Measurements from ENCODE around the gene THEM4. TPM values are rescaled to one million over a fixed set of nuclear protein-coding genes. Genes with fewer than 3 reads are reported as not detected.

The THEM4 gene
- total and polyA plus RNA-seq, 10 donors, result 10.1 to 46.3 (median 15.5) TPM

DNA sequence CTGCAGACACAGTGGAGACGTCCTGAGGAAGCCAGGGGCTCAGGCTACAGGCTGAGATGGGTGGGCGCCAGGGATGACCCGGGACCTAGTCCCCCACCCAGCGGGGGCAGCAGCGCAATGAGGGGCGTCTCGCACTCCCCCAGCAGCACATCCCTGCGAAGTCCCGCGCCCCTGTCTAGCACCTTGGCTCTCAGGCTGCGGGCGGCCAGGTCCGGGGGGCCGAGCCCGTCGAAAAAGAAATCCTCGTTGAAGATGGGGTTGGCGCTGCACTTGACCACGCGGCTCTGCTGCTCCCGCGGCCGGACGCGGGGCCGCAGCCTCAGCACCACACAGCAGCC is 71.5 kb downstream of the THEM4 start:
- Histone ChIP-seq H3K27me3 (replicated peaks in 1 of 7) (peaks cover 0 to 41% (median 34%) of the 10 kb centered on the region in 7 donors), H3K9me3 (no peaks in the 10 kb centered on the region), H3K4me3 (peak overlapping the region in 7 of 8 donors; percentile 24 to 71 (median 48)), H3K36me3 (no peaks in the 10 kb centered on the region), H3K27ac (peak overlapping the region in 4 of 8 donors; percentile 22 to 69 (median 66)), H3K4me1 (peaks cover 15 to 53% (median 36%) of the 10 kb centered on the region in 6 donors)
- intact Hi-C loops (cut with DNase I; ENCODE audit: low total_unique reads), result loop anchor here (10.0 kb wide), 1 partner anchor 243 kb away; no protein-coding TSS in a partner anchor
- WGBS, 5 donors, result 5 to 15% (median 7%) methylated on average over 7 to 26 of the region's 26 CpGs
- peak; percentile 81 for DNase-seq
- TF ChIP-seq POLR2AphosphoS5 (IDR thresholded peaks at IDR 0.05), result no peak
- TF ChIP-seq POLR2A (IDR thresholded peaks at IDR 0.05), result no peak
- TF ChIP-seq, protein P1, sequence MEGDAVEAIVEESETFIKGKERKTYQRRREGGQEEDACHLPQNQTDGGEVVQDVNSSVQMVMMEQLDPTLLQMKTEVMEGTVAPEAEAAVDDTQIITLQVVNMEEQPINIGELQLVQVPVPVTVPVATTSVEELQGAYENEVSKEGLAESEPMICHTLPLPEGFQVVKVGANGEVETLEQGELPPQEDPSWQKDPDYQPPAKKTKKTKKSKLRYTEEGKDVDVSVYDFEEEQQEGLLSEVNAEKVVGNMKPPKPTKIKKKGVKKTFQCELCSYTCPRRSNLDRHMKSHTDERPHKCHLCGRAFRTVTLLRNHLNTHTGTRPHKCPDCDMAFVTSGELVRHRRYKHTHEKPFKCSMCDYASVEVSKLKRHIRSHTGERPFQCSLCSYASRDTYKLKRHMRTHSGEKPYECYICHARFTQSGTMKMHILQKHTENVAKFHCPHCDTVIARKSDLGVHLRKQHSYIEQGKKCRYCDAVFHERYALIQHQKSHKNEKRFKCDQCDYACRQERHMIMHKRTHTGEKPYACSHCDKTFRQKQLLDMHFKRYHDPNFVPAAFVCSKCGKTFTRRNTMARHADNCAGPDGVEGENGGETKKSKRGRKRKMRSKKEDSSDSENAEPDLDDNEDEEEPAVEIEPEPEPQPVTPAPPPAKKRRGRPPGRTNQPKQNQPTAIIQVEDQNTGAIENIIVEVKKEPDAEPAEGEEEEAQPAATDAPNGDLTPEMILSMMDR (IDR thresholded peaks at IDR 0.05 in 8 of 11, conservative IDR thresholded peaks at IDR 0.05 in 3 of 11), result no peak

- no peaks in the 10 kb centered on the region for H3K9me3 ChIP-seq
- no peak for DNase-seq
- H3K27me3 ChIP-seq (replicated peaks in 1 of 7), result peaks cover 0 to 41% (median 34%) of the 10 kb centered on the region in 7 donors
- 18 to 37% (median 21%) methylated on average over 3 of the region's 3 CpGs for WGBS, 5 donors
- peak overlapping the region in 2 of 8 donors; percentile 67 to 69 for H3K27ac ChIP-seq
- H3K4me1 ChIP-seq, result peaks cover 15 to 53% (median 36%) of the 10 kb centered on the region in 6 donors
- no peaks in the 10 kb centered on the region for H3K36me3 ChIP-seq
- no peak for TF ChIP-seq POLR2A (IDR thresholded peaks at IDR 0.05)
- TF ChIP-seq, protein P1 (IDR thresholded peaks at IDR 0.05 in 8 of 11, conservative IDR thresholded peaks at IDR 0.05 in 3 of 11), result no peak
- no peak for TF ChIP-seq POLR2AphosphoS5 (IDR thresholded peaks at IDR 0.05)
- H3K4me3 ChIP-seq, result peak overlapping the region in 1 of 8 donors; percentile 71
- intact Hi-C loops (cut with DNase I; ENCODE audit: low total_unique reads), result loop anchor here (10.0 kb wide), 1 partner anchor 242 kb away; no protein-coding TSS in a partner anchor
Measured at GRCh38 chr1:151837197-151837596, 72.1 kb downstream of the THEM4 start.

- Histone ChIP-seq H3K9me3 (no peaks in the 10 kb centered on the region), H3K4me1 (peaks cover 15 to 60% (median 40%) of the 10 kb centered on the region in 6 donors), H3K27ac (no peak overlapping the region), H3K27me3 (replicated peaks in 1 of 7) (peaks cover 0 to 39% (median 34%) of the 10 kb centered on the region in 7 donors), H3K4me3 (no peak overlapping the region), H3K36me3 (no peaks in the 10 kb centered on the region)
- intact Hi-C loops (cut with DNase I; ENCODE audit: low total_unique reads), result loop anchor here (10.0 kb wide), 1 partner anchor 241 kb away; no protein-coding TSS in a partner anchor
- WGBS, 5 donors, result 91 to 98% (median 93%) methylated on average over 7 of the region's 7 CpGs
- no peak for TF ChIP-seq POLR2AphosphoS5 (IDR thresholded peaks at IDR 0.05)
- TF ChIP-seq, protein P1 (IDR thresholded peaks at IDR 0.05 in 8 of 11, conservative IDR thresholded peaks at IDR 0.05 in 3 of 11), result no peak
- no peak for TF ChIP-seq POLR2A (IDR thresholded peaks at IDR 0.05)
- DNase-seq, result no peak
Measured at GRCh38 chr1:151835596-151835995, 73.7 kb downstream of the THEM4 start.

GRCh38 chr1:151834239-151834638 is 75.1 kb downstream of the THEM4 start:
- H3K9me3 ChIP-seq, result no peaks in the 10 kb centered on the region
- intact Hi-C loops (cut with DNase I; ENCODE audit: low total_unique reads), result loop anchor here (10.0 kb wide), 1 partner anchor 239 kb away; no protein-coding TSS in a partner anchor
- no peaks in the 10 kb centered on the region for H3K36me3 ChIP-seq
- WGBS, 5 donors, result 30 to 73% (median 40%) methylated on average over 2 to 3 of the region's 3 CpGs
- peaks cover 7 to 60% (median 38%) of the 10 kb centered on the region in 6 donors for H3K4me1 ChIP-seq
- H3K4me3 ChIP-seq, result no peak overlapping the region
- H3K27me3 ChIP-seq (replicated peaks in 1 of 7), result peaks cover 0 to 26% (median 21%) of the 10 kb centered on the region in 7 donors
- H3K27ac ChIP-seq, result peak overlapping the region in 1 of 8 donors; percentile 22
- TF ChIP-seq POLR2A (IDR thresholded peaks at IDR 0.05) (no peak), POLR2AphosphoS5 (IDR thresholded peaks at IDR 0.05) (no peak)
- TF ChIP-seq, protein P1 (IDR thresholded peaks at IDR 0.05 in 8 of 11, conservative IDR thresholded peaks at IDR 0.05 in 3 of 11), result no peak
- DNase-seq, result no peak
